Thyroid gland (tissue), 4 donors: Measurements from ENCODE around the gene BMERB1. TPM values are rescaled to one million over a fixed set of nuclear protein-coding genes. Genes with fewer than 3 reads are reported as not detected.
"Not testable (repeated sequence)": the region's sequence is repeated elsewhere in the genome, so short reads cannot be mapped to it uniquely, and the experiment has no call there.

Source experiments
- DNase-seq, 2 donors: peaks; one replicate each; pipeline ENCODE4 v3.0.0-alpha.2; 2019
- H3K27ac ChIP-seq, 3 donors: fragments of 200-600 bp; sonication (generic); 1 replicate in 2 of 3; 2 replicates in 1 of 3; pipeline ENCODE4 v1.5.1; 2016 to 2019; ENCODE audit warnings: mild to moderate bottlenecking in 1 of 3, moderate library complexity in 1 of 3
- H3K27me3 ChIP-seq: fragments of 200-600 bp; sonication (generic); one replicate; pipeline ENCODE4 v1.5.1; 2019
- H3K36me3 ChIP-seq, 2 donors: fragments of 200-600 bp; sonication (generic); one replicate each; pipeline ENCODE4 v1.5.1; 2016 to 2019
- H3K4me1 ChIP-seq, 2 donors: fragments of 200-600 bp; sonication (generic); one replicate each; pipeline ENCODE4 v1.5.1; 2017 to 2019
- H3K4me3 ChIP-seq, 3 donors: fragments of 200-600 bp; sonication (generic); replicated peaks in 1 of 3; 1 replicate in 2 of 3; 2 replicates in 1 of 3; pipeline ENCODE4 v1.5.1; 2016; ENCODE audit warnings: mild to moderate bottlenecking in 1 of 3
- H3K9me3 ChIP-seq: fragments of 200-600 bp; sonication (generic); one replicate; pipeline ENCODE4 v1.5.1; 2017
- POLR2A ChIP-seq, 2 donors: fragments of 450-650 bp; IDR thresholded peaks; one replicate each; pipeline ENCODE4 v1.6.1; 2017; ENCODE audit warnings: antibody characterized with exemption in 2 of 2, mild to moderate bottlenecking in 2 of 2, moderate library complexity in 1 of 2
- WGBS, 2 donors: methylation state at CpG; one replicate each; pipeline ENCODE4 v1.1.5; 2017; 5-methylcytosine and 5-hydroxymethylcytosine counted together
- intact Hi-C: fragments of 100-400 bp; cut with DNase I; formaldehyde crosslinking; loops from one replicate; pipeline ENCODE4 v1.15.1; 2023
- total RNA-seq, 4 donors: library from RNA; depleted of rRNA; stranded (reverse); fragments of >200 nt; gene quantifications; one replicate each; pipeline ENCODE4 v1.2.3, GENCODE V29; 2016
- TF ChIP-seq, protein P1 (sequence below), 6 experiments: fragments of 200-600 bp in 3 of 6; fragments of 450-650 bp in 3 of 6; sonication (generic) in 3 of 6; IDR thresholded peaks; one replicate each; pipeline ENCODE4 v1.5.1; 2016 to 2019; ENCODE audit warnings: antibody characterized with exemption in 6 of 6, mild to moderate bottlenecking in 2 of 6, inconsistent platforms in 1 of 6, moderate library complexity in 1 of 6

Gene BMERB1
- total RNA-seq, 4 donors from 2014 or later = 13.7 to 31.0 (median 23.0) TPM

GRCh38 chr16:15604460-15605440 is 170.4 kb downstream of the BMERB1 start:
- Histone ChIP-seq H3K4me1 (no peaks in the 10 kb centered on the region), H3K27me3 (no peaks in the 10 kb centered on the region), H3K9me3 (no peaks in the 10 kb centered on the region), H3K27ac (no peak overlapping the region), H3K4me3 (no peak overlapping the region), H3K36me3 (peaks cover 76 to 83% of the 10 kb centered on the region in 2 donors)
- TF ChIP-seq, protein P1, sequence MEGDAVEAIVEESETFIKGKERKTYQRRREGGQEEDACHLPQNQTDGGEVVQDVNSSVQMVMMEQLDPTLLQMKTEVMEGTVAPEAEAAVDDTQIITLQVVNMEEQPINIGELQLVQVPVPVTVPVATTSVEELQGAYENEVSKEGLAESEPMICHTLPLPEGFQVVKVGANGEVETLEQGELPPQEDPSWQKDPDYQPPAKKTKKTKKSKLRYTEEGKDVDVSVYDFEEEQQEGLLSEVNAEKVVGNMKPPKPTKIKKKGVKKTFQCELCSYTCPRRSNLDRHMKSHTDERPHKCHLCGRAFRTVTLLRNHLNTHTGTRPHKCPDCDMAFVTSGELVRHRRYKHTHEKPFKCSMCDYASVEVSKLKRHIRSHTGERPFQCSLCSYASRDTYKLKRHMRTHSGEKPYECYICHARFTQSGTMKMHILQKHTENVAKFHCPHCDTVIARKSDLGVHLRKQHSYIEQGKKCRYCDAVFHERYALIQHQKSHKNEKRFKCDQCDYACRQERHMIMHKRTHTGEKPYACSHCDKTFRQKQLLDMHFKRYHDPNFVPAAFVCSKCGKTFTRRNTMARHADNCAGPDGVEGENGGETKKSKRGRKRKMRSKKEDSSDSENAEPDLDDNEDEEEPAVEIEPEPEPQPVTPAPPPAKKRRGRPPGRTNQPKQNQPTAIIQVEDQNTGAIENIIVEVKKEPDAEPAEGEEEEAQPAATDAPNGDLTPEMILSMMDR (IDR thresholded peaks at IDR 0.05) = no peak
- no peak for TF ChIP-seq POLR2A (IDR thresholded peaks at IDR 0.05)
- no peak for DNase-seq
- WGBS, 2 donors = 93 to 96% methylated on average over 13 to 14 of the region's 14 CpGs
- intact Hi-C loops = no loop called here

DNA sequence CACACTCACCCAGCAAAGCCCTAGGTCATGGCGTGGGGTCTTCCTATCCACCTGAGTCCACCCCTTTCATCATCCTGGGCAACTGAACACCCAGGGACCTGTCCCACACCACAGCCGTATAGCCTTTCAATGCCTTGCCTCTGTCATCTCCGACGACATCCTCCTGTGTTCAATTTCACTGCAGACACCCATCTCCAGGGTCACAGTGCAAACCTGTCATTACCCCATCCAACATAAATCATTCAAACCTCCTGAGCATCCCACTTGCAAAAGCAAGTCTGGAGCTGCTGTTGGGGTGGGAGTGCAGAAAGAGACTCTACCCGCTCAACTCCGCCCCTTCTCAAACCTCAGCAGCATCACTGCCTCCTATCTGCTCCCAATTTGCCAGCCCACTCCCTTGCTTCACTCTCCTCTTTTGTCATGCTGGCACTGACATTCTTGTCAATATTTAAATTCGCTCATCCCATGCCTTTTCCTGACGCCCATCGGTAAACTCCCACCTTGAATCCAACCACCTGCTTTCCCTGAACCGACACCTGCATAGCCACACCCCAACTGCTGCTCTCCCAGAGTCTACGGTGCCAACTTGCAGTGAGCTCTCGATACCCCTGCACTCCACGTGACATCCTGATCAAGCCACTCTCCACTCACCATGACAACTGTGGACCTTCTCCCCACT is 171.6 kb downstream of the BMERB1 start:
- H3K4me3 ChIP-seq = no peak overlapping the region
- H3K36me3 ChIP-seq = peaks cover 74 to 83% of the 10 kb centered on the region in 2 donors
- H3K4me1 ChIP-seq = no peaks in the 10 kb centered on the region
- H3K9me3 ChIP-seq = no peaks in the 10 kb centered on the region
- intact Hi-C loops = no loop called here
- no peak for DNase-seq
- no peak overlapping the region for H3K27ac ChIP-seq
- WGBS, 2 donors = 91 to 94% methylated on average over 13 of the region's 13 CpGs
- no peaks in the 10 kb centered on the region for H3K27me3 ChIP-seq
- no peak for TF ChIP-seq POLR2A (IDR thresholded peaks at IDR 0.05)
- TF ChIP-seq, protein P1 (IDR thresholded peaks at IDR 0.05) = no peak

GRCh38 chr16:15606518-15607220 is 172.3 kb downstream of the BMERB1 start:
- Histone ChIP-seq H3K4me3 (no peak overlapping the region), H3K4me1 (no peaks in the 10 kb centered on the region), H3K9me3 (no peaks in the 10 kb centered on the region), H3K36me3 (peaks cover 71 to 82% of the 10 kb centered on the region in 2 donors), H3K27ac (no peak overlapping the region), H3K27me3 (no peaks in the 10 kb centered on the region)
- TF ChIP-seq, protein P1 (IDR thresholded peaks at IDR 0.05) = no peak
- TF ChIP-seq POLR2A (IDR thresholded peaks at IDR 0.05) = no peak
- no peak for DNase-seq
- intact Hi-C loops = no loop called here
- WGBS, 2 donors = 97 to 98% methylated on average over 5 of the region's 5 CpGs

- H3K36me3 ChIP-seq = peaks cover 72 to 82% of the 10 kb centered on the region in 2 donors
- 91 to 94% methylated on average over 11 to 12 of the region's 12 CpGs for WGBS, 2 donors
- not testable (repeated sequence) for H3K27ac ChIP-seq
Measured at GRCh38 chr16:15607221-15607699, 172.9 kb downstream of the BMERB1 start.

DNA sequence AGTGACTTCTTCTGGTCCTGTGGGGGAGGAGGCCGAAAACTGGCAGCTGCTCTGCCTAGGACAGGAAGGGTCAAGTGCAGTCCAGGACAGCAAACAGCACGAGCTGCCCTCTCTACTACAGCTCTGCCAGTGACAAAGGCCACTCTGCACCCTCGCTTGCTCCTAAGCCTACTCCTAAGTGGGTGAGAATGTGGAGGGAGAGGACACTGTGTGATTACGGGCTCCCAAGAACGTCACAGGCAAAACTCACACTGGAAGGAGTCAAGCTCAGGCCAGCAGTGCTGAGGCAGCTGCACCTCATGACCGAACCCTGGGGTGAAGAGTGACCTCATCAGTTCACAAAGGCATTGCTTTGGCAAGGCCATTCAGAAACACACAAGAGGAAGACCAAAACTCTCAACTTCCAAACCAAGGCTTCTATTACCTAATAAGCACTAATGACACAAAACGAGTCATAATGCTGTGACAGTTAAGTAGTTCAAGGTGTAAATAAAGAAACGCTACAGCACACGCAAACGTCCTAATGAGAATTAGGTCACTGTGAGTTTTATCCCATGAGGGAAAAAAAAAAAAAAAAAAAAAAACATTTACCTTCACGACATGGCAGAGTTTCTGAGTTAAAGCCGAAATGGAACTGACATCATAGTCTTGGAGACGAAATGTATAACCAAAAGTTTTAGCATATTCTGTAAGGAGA is 173.5 kb downstream of the BMERB1 start:
- DNase-seq = no peak
- no peak for TF ChIP-seq POLR2A (IDR thresholded peaks at IDR 0.05)
- TF ChIP-seq, protein P1 (IDR thresholded peaks at IDR 0.05) = no peak
- 86 to 87% methylated on average over 13 of the region's 13 CpGs for WGBS, 2 donors
- Histone ChIP-seq H3K4me3 (no peak overlapping the region), H3K27me3 (no peaks in the 10 kb centered on the region), H3K9me3 (no peaks in the 10 kb centered on the region), H3K36me3 (peaks cover 73 to 80% of the 10 kb centered on the region in 2 donors), H3K4me1 (no peaks in the 10 kb centered on the region), H3K27ac (no peak overlapping the region)
- intact Hi-C loops = no loop called here

More at GRCh38 chr16:15607221-15607699, 172.9 kb downstream of the BMERB1 start:
- H3K4me3 ChIP-seq, H3K4me1 ChIP-seq, intact Hi-C loops, H3K27me3 ChIP-seq, DNase-seq, H3K9me3 ChIP-seq: not testable (repeated sequence)
